ENCODE measurements around the gene TEX22.
A peak's percentile ranks its signal among the peaks of the same experiment; 100 is the strongest.

Gene TEX22

DNA sequence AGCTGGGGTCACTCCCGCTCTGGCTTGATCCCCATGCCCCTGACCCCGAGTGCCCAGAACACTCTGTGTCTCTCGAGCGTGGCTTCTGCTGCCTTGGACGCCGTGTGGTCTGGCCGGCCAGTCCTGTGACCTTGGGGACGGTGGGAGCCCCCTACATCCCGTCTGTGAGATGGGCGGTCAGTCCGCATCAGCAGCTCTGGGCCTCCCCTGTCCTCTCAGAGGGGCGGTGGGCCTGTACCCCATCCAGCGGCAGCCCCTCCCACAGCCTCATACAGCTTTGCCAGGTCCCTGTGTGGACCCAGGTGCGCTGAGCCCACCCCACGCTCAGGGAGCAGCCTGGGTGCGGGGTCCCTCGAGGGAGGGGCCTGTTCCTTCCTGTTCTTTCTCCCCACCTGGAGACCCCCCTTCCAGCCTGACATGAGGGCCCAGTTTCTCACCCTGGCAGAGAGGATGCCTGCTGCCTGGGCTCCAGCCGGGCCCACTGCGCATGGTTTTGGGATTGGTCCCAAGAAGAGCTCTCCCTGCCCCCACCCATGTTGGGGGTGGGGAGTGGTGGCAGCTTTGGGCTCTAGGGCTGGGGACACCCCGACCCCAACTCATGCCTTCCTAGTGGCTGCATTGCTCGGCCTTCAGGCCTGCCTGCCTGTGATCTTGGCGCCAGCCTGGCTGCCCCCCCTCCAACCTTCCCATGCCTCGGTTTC is 22.8 kb downstream of the TEX22 start:
- no peak for TF ChIP-seq POLR2A (IDR thresholded peaks at IDR 0.05; ENCODE audit: low read depth, low read length)
- FAIRE-seq (no peak), DNase-seq (ENCODE audit: insufficient read length, low spot score) (no peak)

DNA sequence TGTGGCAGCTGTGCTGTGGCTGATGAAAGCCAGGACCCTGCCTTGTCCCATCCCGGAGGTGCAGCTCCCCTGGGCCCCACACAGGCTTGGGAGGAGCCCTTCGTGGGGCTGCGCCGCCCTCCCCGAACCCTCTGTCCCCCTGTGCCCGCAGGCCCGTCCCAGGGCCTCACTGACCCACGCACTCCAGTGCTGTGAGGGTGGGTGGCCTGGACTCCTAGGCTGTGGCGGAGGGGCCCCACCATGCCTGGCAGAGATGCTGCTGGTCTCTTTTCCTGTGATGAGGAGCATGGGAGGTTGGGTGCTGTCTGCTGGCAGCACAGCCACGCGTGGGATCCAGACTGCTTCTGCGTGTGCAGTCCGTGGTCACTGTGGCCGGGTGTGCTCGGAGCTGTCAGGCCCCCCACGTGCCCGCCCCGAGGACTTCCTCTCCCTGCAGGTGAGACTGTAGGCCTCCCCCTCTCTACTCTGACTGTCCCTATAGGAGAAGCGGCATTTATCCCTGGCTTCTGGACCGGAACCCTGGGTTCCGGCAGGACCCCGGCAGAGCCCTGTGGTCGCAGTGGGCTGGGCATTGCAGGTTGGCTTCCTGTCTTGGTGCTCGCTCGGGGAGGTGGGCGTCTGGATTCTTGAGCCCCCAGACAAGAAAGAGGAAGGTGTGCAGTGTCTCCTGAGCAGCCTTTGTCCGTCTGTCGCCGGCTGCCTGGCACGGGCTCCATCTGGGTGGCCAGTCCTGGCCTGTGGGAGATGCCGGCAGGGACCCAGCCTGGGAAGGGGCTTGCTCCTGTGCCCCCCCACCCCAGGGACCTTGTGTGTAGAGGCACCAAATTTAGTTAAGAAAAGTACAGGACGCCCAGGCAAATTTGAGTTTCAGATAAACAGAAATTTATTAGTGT is 23.6 kb downstream of the TEX22 start:
- FAIRE-seq (no peak), DNase-seq (ENCODE audit: insufficient read length, low spot score) (no peak)
- no peak for TF ChIP-seq POLR2A (IDR thresholded peaks at IDR 0.05; ENCODE audit: low read depth, low read length)

DNA sequence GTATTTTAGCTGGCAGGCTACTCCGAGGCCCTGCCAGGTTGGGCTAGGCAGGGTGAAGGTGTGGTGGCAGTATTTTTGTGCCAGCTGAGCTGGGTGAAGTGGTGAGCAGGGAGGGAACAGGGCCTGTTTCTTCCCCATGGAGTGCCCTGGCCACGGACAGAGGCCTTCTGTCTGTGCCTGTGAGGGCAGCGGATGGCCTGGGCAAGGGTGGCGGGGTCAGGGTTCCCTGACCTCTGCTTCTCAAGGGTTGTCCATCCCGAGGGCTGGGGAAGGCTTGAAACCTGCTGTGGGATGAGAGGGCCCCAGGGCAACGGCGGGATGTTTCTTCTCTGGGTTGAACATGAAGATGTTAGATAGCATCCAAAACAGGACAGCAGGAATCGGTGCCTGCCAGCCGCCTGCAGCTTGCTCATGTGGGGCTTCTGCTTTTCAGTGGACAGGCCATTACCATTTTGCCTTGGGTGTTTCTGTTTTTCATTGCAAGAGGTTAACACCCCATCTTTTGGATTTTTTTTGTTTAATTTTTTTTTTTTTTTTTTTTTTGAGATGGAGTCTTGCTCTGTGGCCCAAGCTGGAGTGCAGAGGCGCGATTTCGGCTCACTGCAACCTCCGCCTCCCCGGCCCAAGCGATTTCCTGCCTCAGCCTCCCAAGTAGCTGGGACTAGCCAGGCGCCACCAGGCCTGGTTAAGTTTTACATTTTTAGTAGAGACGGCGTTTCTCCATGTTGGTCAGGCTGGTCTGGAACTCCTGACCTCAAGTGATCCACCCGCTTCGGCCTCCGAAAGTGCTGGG is 24.6 kb downstream of the TEX22 start:
- FAIRE-seq (no peak), DNase-seq (ENCODE audit: insufficient read length, low spot score) (no peak)
- no peak for TF ChIP-seq POLR2A (IDR thresholded peaks at IDR 0.05; ENCODE audit: low read depth, low read length)

DNA sequence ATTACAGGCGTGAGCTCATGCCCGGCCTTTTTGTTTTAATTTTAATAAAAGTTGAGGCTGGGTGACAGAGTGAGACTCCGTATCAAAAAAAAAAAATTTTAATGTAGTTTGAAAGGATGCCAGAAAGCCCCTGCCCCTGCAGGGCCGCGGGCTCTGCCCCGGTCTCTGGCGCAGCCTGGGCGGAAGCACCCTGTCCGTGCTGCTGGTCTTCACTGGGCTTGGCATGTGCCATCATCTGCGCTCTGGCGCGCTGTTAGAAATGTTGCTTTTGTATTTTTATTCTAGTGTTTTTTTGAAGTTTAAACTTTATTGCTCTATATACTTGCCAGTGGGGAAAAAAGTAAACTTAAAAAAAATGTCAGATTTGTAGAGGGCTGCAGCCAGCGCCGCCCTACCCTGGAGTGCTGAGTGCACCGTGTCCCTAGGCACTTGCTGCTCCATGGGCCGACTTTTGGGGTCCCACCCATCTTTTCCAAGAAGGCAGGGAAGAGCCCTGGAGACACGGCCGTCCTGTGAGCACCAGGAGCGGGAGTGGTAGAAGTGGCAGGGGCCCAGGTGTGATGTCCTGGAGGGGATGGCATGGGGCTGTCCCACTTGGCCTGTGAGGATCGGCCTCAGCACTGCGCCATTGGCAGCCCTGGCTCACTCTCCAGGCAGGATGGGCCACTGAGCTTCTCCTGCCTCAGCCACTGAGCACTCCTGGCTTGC is 25.3 kb downstream of the TEX22 start:
- FAIRE-seq (no peak), DNase-seq (ENCODE audit: insufficient read length, low spot score) (no peak)
- TF ChIP-seq POLR2A (IDR thresholded peaks at IDR 0.05; ENCODE audit: low read depth, low read length): no peak

DNA sequence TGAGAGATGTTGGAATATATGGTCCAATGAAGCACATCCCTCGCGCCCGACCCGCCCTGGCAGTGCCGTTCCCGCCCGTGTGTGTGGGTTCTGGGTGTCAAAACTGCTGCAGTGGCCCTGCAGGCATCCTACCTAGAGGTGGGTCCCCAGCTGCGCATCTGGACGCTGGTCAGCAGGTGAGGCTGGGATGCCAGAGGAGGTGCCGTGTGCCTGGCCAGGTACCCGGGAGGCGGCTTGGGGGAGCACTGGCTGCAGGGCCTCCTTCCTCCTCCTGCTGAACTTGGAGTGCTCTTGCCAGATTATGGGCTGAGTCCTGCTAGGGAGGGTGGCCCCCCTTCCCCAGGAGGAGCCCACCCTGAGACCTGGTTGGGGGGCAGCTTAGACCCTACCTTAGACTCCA is 26.5 kb downstream of the TEX22 start:
- DNase-seq (ENCODE audit: insufficient read length, low spot score) (no peak), FAIRE-seq (no peak)
- no peak for TF ChIP-seq POLR2A (IDR thresholded peaks at IDR 0.05; ENCODE audit: low read depth, low read length)

DNA sequence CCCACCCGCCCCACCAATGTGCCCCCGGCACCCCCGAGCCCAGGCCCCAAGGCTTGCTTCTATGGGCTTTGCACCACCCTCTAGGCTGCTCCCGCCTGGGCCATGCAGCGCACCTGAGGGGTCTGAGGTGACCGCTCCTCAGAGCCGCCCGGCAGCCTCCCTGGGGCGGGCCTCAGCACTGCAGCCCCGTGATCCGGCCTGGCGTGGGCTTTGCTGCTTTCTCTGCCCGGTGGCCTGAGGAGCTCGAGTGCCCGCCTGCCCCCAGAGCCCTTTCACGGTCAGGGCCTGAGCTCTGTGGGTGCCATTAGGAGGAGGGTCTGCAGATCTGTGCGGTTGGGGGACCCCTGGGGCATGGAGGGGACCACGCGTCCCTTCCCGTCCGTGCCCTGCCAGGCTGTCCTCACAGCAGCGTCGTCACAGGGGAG is 27.5 kb downstream of the TEX22 start:
- no peak for FAIRE-seq
- DNase-seq (ENCODE audit: insufficient read length, low spot score): no peak
- no peak for TF ChIP-seq POLR2A (IDR thresholded peaks at IDR 0.05; ENCODE audit: low read depth, low read length)

DNA sequence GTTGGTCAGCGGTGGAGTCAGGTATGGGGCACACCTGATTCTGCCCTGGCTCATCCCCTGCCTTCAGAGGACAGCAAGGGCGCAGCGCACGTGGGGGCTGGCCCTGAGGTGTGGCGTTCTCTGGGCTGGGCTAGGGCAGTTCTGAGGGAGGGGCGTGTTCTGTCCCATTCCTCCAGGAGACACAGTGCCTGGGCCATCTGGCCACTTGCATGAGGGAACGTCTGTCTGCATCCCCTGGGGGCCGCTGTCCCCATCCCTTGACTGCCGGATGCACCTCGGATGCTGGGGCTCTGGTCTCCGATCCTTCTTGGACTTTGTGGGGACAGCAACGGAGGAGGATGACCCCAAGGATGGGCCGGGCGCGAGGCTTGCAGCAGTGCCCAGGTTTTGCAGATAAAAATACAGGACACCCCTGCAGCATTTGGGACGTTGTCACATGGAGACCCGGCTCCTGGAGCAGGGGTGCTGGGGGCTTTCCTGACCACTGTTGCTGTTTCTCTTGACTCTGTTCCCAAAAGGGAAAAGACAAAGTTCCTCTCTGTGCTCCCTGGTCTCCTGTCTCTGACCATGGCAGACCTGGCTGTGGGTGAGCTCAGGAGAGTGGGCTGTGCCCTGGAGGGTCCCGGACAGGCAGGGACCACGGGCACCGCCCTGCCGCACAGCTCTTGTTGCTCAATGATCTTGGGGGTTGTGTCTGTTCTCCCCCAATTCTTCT is 28.2 kb downstream of the TEX22 start:
- DNase-seq (ENCODE audit: insufficient read length, low spot score): no peak
- no peak for TF ChIP-seq POLR2A (IDR thresholded peaks at IDR 0.05; ENCODE audit: low read depth, low read length)
- FAIRE-seq: no peak

DNA sequence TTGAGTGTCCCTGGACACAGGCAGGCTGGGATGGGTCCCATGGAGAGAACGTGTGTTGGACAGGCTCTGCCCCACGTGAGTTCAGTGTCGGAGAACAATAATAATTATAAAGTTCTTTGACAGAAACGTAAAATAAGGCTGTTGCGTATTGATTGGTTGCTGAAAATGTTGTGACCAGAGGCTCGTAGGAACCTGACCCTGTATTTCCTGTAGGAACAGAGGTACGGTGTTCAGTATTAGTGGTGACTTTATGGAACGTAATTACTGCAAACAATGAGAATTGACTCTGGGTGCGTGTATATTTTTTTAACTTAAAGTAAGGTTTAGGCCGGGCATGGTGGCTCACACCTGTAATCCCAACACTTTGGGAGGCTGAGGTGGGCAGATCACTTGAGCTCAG is 29.1 kb downstream of the TEX22 start:
- DNase-seq (ENCODE audit: insufficient read length, low spot score): no peak
- no peak for TF ChIP-seq POLR2A (IDR thresholded peaks at IDR 0.05; ENCODE audit: low read depth, low read length)
- no peak for FAIRE-seq

DNA sequence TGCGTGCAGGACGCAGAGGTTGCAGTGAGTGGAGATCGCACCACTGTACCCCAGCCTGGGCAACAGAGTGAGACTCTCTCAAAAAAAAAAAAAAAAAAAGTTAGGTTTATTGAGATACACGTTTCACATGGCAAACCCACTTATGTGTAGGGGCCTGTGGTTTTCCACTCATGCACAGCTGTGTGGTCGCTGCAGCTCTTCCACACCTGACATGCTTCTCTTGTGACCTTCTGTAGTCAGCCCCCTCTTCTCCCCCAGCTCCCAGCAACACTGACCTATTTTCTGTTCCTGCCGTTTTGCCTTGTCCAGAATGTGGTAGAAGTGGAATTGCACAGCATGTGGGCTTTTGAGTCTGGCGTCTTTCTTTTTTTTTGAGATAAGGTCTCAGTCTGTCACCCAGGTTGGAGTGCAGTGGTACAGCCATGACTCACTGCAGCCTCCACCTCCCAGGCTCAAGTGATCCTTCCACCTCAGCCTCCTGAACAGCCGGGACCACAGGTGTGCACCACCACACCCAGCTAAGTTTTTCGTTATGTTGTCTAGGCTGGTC is 29.7 kb downstream of the TEX22 start:
- no peak for FAIRE-seq
- DNase-seq (ENCODE audit: insufficient read length, low spot score): no peak
- TF ChIP-seq POLR2A (IDR thresholded peaks at IDR 0.05; ENCODE audit: low read depth, low read length): no peak

DNA sequence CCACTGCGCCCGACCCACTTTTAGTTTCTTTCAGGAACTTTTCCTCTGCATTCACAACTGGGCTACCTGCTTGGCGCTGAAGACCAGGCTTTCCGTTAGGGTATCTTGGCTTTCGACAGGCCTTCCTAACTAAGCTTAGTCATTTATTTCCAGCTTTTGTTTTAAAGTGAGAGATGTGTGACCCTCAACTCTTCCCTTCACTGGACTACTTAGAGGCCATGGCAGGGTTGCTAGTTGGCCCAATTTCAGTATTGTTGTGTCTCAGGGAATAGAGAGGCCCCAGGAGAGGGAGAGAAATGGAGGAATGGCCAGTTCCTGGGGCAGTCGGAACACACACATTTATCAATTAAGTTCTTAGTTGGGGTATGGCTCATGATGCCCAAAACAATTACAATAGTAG is 31.7 kb downstream of the TEX22 start:
- FAIRE-seq (no peak), DNase-seq (ENCODE audit: insufficient read length, low spot score) (no peak)
- TF ChIP-seq POLR2A (IDR thresholded peaks at IDR 0.05; ENCODE audit: low read depth, low read length): no peak

DNA sequence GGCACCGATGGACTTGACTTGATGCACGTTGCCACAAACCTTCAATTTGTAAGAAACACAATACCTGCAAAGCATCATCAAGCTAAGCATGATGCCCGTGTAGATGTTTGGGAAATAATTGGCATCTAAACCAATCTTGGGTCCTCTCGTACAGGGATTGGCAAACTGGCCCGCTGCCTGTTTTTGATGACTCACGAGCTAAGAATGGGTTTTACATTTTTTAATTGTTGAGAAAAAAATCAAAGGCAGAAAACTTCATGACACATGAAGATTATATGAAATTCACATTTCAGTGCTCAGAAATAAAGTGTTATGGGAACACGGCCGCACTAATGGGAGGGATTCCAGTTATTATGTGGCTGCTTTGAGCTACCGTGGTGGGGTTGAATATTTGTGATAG is 32.2 kb downstream of the TEX22 start:
- DNase-seq (ENCODE audit: insufficient read length, low spot score) (peak; percentile 84), FAIRE-seq (peak; percentile 95)
- TF ChIP-seq POLR2A (IDR thresholded peaks at IDR 0.05; ENCODE audit: low read depth, low read length): no peak

DNA sequence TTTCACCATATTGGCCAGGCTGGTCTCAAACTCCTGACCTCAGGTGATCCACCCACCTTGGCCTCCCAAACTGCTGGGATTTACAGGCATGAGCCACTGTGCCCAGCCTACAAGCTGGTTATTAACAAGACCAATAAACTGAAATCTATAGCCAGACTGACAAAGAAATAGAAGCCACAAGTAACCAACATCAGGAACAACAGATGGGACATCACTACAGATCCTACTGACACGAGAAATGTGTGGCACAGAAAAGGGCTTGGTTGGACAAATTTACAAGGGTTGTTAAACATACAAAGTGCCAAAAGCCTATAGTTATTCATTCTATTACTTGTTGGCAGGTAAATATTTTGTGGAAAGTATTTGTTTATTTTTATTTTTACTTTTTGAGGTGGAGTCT is 32.9 kb downstream of the TEX22 start:
- FAIRE-seq (no peak), DNase-seq (ENCODE audit: insufficient read length, low spot score) (no peak)
- TF ChIP-seq POLR2A (IDR thresholded peaks at IDR 0.05; ENCODE audit: low read depth, low read length): no peak

DNA sequence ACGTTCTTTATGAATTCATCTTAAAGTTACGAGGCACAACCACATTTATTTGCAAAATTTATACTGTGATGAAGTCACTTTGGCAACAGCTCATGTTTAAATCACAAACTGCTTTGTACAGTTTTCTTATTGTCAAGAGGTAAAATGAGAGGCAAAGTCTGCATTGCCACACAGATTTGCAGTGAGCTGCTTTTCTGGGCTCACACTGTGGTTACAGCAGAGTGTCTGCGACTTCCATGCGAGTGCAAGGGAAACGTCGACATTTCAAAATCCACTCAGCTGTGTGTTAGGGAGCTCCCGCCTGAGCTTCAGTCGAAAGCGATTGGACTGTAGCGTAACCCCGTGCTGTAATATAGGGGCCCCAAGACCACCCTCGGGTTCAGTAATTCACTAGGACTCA is 34.3 kb downstream of the TEX22 start:
- FAIRE-seq (no peak), DNase-seq (ENCODE audit: insufficient read length, low spot score) (no peak)
- TF ChIP-seq POLR2A (IDR thresholded peaks at IDR 0.05; ENCODE audit: low read depth, low read length): no peak

All from H54 (cell line).